Endothelial cell of umbilical vein (primary cell): Measurements from ENCODE around the gene FMN1. TPM values are rescaled to one million over a fixed set of nuclear protein-coding genes. Genes with fewer than 3 reads are reported as not detected.
A peak's percentile ranks its signal among the peaks of the same experiment; 100 is the strongest.

Experiments used
- BruUV-seq: library from RNA; stranded (reverse); fragments of 400-500 nt; replicated peaks from 2 replicates; lab custom pipeline; 2021; lab: Mats Ljungman, UMichigan
- CTCF ChIA-PET: fragments of 300-600, 350-600 bp; sonication (Branson Sonifier 250); formaldehyde crosslinking; loops from one replicate; lab custom pipeline; 2021; ENCODE audit warnings: antibody characterized with exemption, inconsistent platforms; lab: Charles Lee
- POLR2A ChIA-PET: fragments of 300-600, 350-600 bp; sonication (Branson Sonifier 250); formaldehyde crosslinking; loops from one replicate; lab custom pipeline; 2021; ENCODE audit warnings: antibody characterized with exemption, inconsistent platforms; lab: Charles Lee
- DNase-seq: peaks from one replicate; pipeline ENCODE4 v3.0.0-alpha.2; 2011; ENCODE audit warnings: low read depth, low spot score
- FAIRE-seq: peaks from 2 replicates; lab custom pipeline; 2011; peaks lifted over from hg19 to GRCh38; lab: Jason Lieb, UNC
- H2AFZ ChIP-seq: 2 replicates; pipeline ENCODE4 v1.6.0; 2012; ENCODE audit warnings: low read depth, low read length, control low read depth, inconsistent platforms
- H3K27ac ChIP-seq: 2 replicates; pipeline ENCODE4 v1.5.1; 2011; ENCODE audit warnings: low read depth, mild to moderate bottlenecking, control low read depth, low read length, moderate library complexity; ENCODE audit not compliant: insufficient read depth
- H3K27me3 ChIP-seq, 2 experiments: 2 replicates each; pipeline versions ENCODE4 v1.6.0 to v1.6.1; 2011; ENCODE audit warnings: low read length in 2 of 2, mixed read lengths in 1 of 2; ENCODE audit not compliant: control insufficient read depth in 2 of 2, insufficient read depth in 2 of 2
- H3K36me3 ChIP-seq, 2 experiments: 2 replicates in 1 of 2; 3 replicates in 1 of 2; pipeline ENCODE4 v1.5.1; 2011; ENCODE audit warnings: low read length in 2 of 2, mild to moderate bottlenecking in 1 of 2, moderate library complexity in 1 of 2; ENCODE audit not compliant: control insufficient read depth in 2 of 2, insufficient read depth in 2 of 2; ENCODE audit errors: extremely low read depth in 1 of 2
- H3K4me1 ChIP-seq: 3 replicates; pipeline ENCODE4 v1.5.1; 2011; ENCODE audit warnings: mild to moderate bottlenecking, low read length; ENCODE audit not compliant: control insufficient read depth, insufficient read depth; ENCODE audit errors: extremely low read depth
- H3K4me2 ChIP-seq: 2 replicates; pipeline ENCODE4 v1.6.1; 2011; ENCODE audit warnings: low read length, control low read depth, mixed read lengths; ENCODE audit not compliant: insufficient read depth
- H3K4me3 ChIP-seq, 3 experiments: fragments of 200-600 bp in 1 of 3; sonication (generic), shearing (Covaris generic) in 1 of 3; replicated peaks in 1 of 3; 2 replicates each; pipeline ENCODE4 v1.5.1; 2011 to 2016; ENCODE audit warnings: control low read depth in 3 of 3, low read length in 3 of 3, mild to moderate bottlenecking in 2 of 3, inconsistent platforms in 1 of 3, low read depth in 1 of 3, moderate library complexity in 1 of 3; ENCODE audit not compliant: insufficient read depth in 1 of 3
- H3K79me2 ChIP-seq: 2 replicates; pipeline ENCODE4 v1.6.0; 2012; ENCODE audit warnings: low read length, inconsistent platforms; ENCODE audit not compliant: control insufficient read depth, insufficient read depth
- H3K9ac ChIP-seq: replicated peaks from 2 replicates; pipeline ENCODE3; 2011; ENCODE audit warnings: low read length, control low read depth; ENCODE audit not compliant: insufficient read depth; ENCODE audit errors: extremely low read depth
- H3K9me1 ChIP-seq: replicated peaks from 3 replicates; pipeline ENCODE4 v1.6.0; 2011; ENCODE audit warnings: mild to moderate bottlenecking, low read length; ENCODE audit not compliant: control insufficient read depth, insufficient read depth; ENCODE audit errors: extremely low read depth
- H3K9me3 ChIP-seq: replicated peaks from 2 replicates; pipeline ENCODE4 v1.5.1; 2012; ENCODE audit warnings: low read length, inconsistent platforms; ENCODE audit not compliant: control insufficient read depth, insufficient read depth
- H4K20me1 ChIP-seq: replicated peaks from 2 replicates; pipeline ENCODE3; 2011; ENCODE audit warnings: mild to moderate bottlenecking, low read length; ENCODE audit not compliant: control insufficient read depth, insufficient read depth; ENCODE audit errors: extremely low read depth
- EZH2 ChIP-seq: IDR thresholded peaks from 2 replicates; pipeline ENCODE4 v1.6.1; 2012; ENCODE audit warnings: borderline replicate concordance, low read depth, mild to moderate bottlenecking, moderate library complexity, low read length, inconsistent platforms; ENCODE audit not compliant: severe bottlenecking
- FOS ChIP-seq: IDR thresholded peaks from 2 replicates; pipeline ENCODE4 v1.6.1; 2011; ENCODE audit warnings: mild to moderate bottlenecking, low read length, moderate library complexity, borderline replicate concordance; ENCODE audit not compliant: insufficient read depth
- GATA2 ChIP-seq: IDR thresholded peaks from 2 replicates; pipeline ENCODE4 v1.7.0; 2011; ENCODE audit warnings: low read depth, mild to moderate bottlenecking, moderate library complexity, mixed read lengths, low read length; ENCODE audit not compliant: insufficient read length, insufficient read depth
- JUN ChIP-seq: IDR thresholded peaks from 2 replicates; pipeline ENCODE4 v1.6.1; 2011; ENCODE audit warnings: borderline replicate concordance, low read depth; ENCODE audit not compliant: insufficient read length, insufficient read depth
- MAX ChIP-seq: IDR thresholded peaks from 2 replicates; pipeline ENCODE4 v1.6.1; 2011; ENCODE audit not compliant: insufficient read depth, insufficient read length
- MYC ChIP-seq: IDR thresholded peaks from one replicate; pipeline ENCODE4 v1.6.1; 2011; ENCODE audit warnings: mild to moderate bottlenecking, low read depth, low read length
- POLR2A ChIP-seq: IDR thresholded peaks from 2 replicates; pipeline ENCODE4 v1.6.1; 2012; ENCODE audit warnings: low read depth, mild to moderate bottlenecking, control low read depth, low read length
- POLR2AphosphoS5 ChIP-seq: IDR thresholded peaks from 2 replicates; pipeline ENCODE4 v1.6.1; 2012; ENCODE audit warnings: low read depth, mild to moderate bottlenecking, control low read depth, low read length, moderate library complexity; ENCODE audit not compliant: insufficient read depth
- dilution Hi-C: fragments of 300-500 bp; cut with MboI; formaldehyde crosslinking; loops from one replicate; pipeline ENCODE4 v1.15.0; 2019; ENCODE audit warnings: low sequenced_read_pairs; ENCODE audit not compliant: extremely low pct_ligation_motif_present
- intact Hi-C: fragments of 100-400 bp; cut with micrococcal nuclease; formaldehyde crosslinking; loops from one replicate; pipeline ENCODE4 v1.10.0; 2022
- polyA plus RNA-seq, 4 experiments: library from polyadenylated mRNA; depleted of rRNA in 3 of 4; stranded (reverse) in 3 of 4; unstranded in 1 of 4; fragments of >200 nt; gene quantifications; 2 replicates each; pipeline versions ENCODE4 v1.2.1 to v1.2.3, GENCODE V29; 2011 to 2012; ENCODE audit warnings: missing spikeins in 1 of 4
- total RNA-seq: library from RNA; stranded (reverse); gene quantifications from 2 replicates; pipeline ENCODE4 v1.2.3, GENCODE V29; 2021
- TF ChIP-seq, protein P1 (sequence below), 2 donors: IDR thresholded peaks; 1 replicate in 1 of 2; 2 replicates in 1 of 2; pipeline ENCODE4 v1.5.1; 2011; ENCODE audit warnings: low read length in 2 of 2, mild to moderate bottlenecking in 2 of 2, moderate library complexity in 2 of 2, control low read depth in 1 of 2, inconsistent platforms in 1 of 2, low read depth in 1 of 2; ENCODE audit not compliant: insufficient read depth in 1 of 2; ENCODE audit errors: extremely low read depth in 1 of 2

FMN1 gene
- total and polyA plus RNA-seq, 2 donors (not counting 3 experiments of a cell fraction or from before 2014, with no cell fraction given), result 0.01 to 0.29 TPM

- intact Hi-C loops (no loop called here), dilution Hi-C loops (no loop called here)
- Histone ChIP-seq H4K20me1 (no peaks in the 10 kb centered on the region), H3K79me2 (no peaks in the 10 kb centered on the region), H3K9me3 (no peaks in the 10 kb centered on the region), H3K9me1 (no peaks in the 10 kb centered on the region), H3K36me3 (no peaks in the 10 kb centered on the region), H3K27ac (no peak overlapping the region), H2AFZ (peak overlapping the region; percentile 75), H3K27me3 (peaks cover 7 to 14% of the 10 kb centered on the region in 2 experiments), H3K4me3 (peak overlapping the region in 1 of 3 experiments; percentile 7), H3K9ac (no peak overlapping the region), H3K4me2 (peak overlapping the region; percentile 53), H3K4me1 (peaks cover 7% of the 10 kb centered on the region)
- ChIA-PET POLR2A (no interaction called here), CTCF (interaction anchor here (0.6 to 1.8 kb wide), 6 partner anchors 8 to 108 kb away, joined by 3 to 5 read pairs (median 4); no protein-coding TSS in a partner anchor)
- TF ChIP-seq MYC, result no peak
- TF ChIP-seq FOS, result no peak
- no peak for TF ChIP-seq POLR2AphosphoS5
- TF ChIP-seq MAX, result no peak
- no peak for DNase-seq
- BruUV-seq, result no TSS peak
- no peak for FAIRE-seq
These were observed 277 bp downstream of the FMN1 start for GRCh38 chr15:33194237-33194636.

GRCh38 chr15:33191591-33191990 lies 2.9 kb downstream of the FMN1 start:
- POLR2A ChIA-PET, result no interaction called here
- no peaks in the 10 kb centered on the region for H3K9me3 ChIP-seq
- dilution Hi-C loops, result no loop called here
- no peaks in the 10 kb centered on the region for H4K20me1 ChIP-seq
- no peak overlapping the region for H3K27ac ChIP-seq
- H2AFZ ChIP-seq, result no peak overlapping the region
- peaks cover 7% of the 10 kb centered on the region for H3K4me1 ChIP-seq
- no peak overlapping the region for H3K9ac ChIP-seq
- H3K36me3 ChIP-seq, result no peaks in the 10 kb centered on the region
- no peaks in the 10 kb centered on the region for H3K79me2 ChIP-seq
- peaks cover 5 to 14% of the 10 kb centered on the region in 2 experiments for H3K27me3 ChIP-seq
- H3K4me2 ChIP-seq, result no peak overlapping the region
- no peak overlapping the region for H3K4me3 ChIP-seq
- FAIRE-seq (no peak), DNase-seq (no peak)
- CTCF ChIA-PET, result no interaction called here
- TF ChIP-seq EZH2 (no peak), FOS (no peak), MAX (no peak), POLR2A (no peak), MYC (no peak), JUN (no peak), GATA2 (no peak), POLR2AphosphoS5 (no peak)
- TF ChIP-seq, protein P1, sequence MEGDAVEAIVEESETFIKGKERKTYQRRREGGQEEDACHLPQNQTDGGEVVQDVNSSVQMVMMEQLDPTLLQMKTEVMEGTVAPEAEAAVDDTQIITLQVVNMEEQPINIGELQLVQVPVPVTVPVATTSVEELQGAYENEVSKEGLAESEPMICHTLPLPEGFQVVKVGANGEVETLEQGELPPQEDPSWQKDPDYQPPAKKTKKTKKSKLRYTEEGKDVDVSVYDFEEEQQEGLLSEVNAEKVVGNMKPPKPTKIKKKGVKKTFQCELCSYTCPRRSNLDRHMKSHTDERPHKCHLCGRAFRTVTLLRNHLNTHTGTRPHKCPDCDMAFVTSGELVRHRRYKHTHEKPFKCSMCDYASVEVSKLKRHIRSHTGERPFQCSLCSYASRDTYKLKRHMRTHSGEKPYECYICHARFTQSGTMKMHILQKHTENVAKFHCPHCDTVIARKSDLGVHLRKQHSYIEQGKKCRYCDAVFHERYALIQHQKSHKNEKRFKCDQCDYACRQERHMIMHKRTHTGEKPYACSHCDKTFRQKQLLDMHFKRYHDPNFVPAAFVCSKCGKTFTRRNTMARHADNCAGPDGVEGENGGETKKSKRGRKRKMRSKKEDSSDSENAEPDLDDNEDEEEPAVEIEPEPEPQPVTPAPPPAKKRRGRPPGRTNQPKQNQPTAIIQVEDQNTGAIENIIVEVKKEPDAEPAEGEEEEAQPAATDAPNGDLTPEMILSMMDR (IDR thresholded peaks at IDR 0.05; ENCODE audit: extremely low read depth in 1 of 2, insufficient read depth in 1 of 2, low read depth in 1 of 2, low read length in 2 of 2), result no peak
- no peaks in the 10 kb centered on the region for H3K9me1 ChIP-seq
- intact Hi-C loops, result no loop called here
- BruUV-seq, result no TSS peak
